H1 (cell line): ENCODE data around the gene NCEH1. TPM values are rescaled to one million over a fixed set of nuclear protein-coding genes. Genes with fewer than 3 reads are reported as not detected.

Experiments used
- CTCF ChIA-PET: fragments of 300-600 bp; sonication (Branson Sonifier 250); formaldehyde crosslinking; loops from one replicate; lab custom pipeline; 2021; ENCODE audit not compliant: partially characterized antibody; lab: Charles Lee
- POLR2A ChIA-PET: fragments of 300-600 bp; sonication (Branson Sonifier 250); formaldehyde crosslinking; loops from one replicate; lab custom pipeline; 2021; ENCODE audit warnings: inconsistent platforms; ENCODE audit not compliant: partially characterized antibody; lab: Charles Lee
- DNase-seq, 2 experiments: peaks; one replicate each; pipeline versions ENCODE4 v3.0.0 to v3.0.0-alpha.2; 2010 to 2022; ENCODE audit warnings: low spot score in 2 of 2, low read depth in 1 of 2, mixed read lengths in 1 of 2
- FAIRE-seq: peaks from 2 replicates; lab custom pipeline; 2011; peaks lifted over from hg19 to GRCh38; lab: Jason Lieb, UNC
- H2AFZ ChIP-seq: 2 replicates; pipeline ENCODE4 v1.8.1; 2012; ENCODE audit warnings: low read length, inconsistent platforms
- H2AK5ac ChIP-seq: 2 replicates; pipeline ENCODE4 v1.6.1; 2013; ENCODE audit warnings: low read depth, low read length
- H2BK120ac ChIP-seq: replicated peaks from 2 replicates; pipeline ENCODE3; 2013; ENCODE audit warnings: low read depth, low read length, inconsistent platforms
- H2BK12ac ChIP-seq: 2 replicates; pipeline ENCODE4 v1.6.1; 2013; ENCODE audit warnings: low read depth, low read length
- H2BK15ac ChIP-seq: 2 replicates; pipeline ENCODE4 v1.6.1; 2013; ENCODE audit warnings: low read length
- H2BK20ac ChIP-seq: 2 replicates; pipeline ENCODE4 v1.6.1; 2013; ENCODE audit warnings: low read length
- H2BK5ac ChIP-seq: 2 replicates; pipeline ENCODE4 v1.6.1; 2013; ENCODE audit warnings: low read depth, low read length
- H3K14ac ChIP-seq: 2 replicates; pipeline ENCODE4 v1.6.1; 2013; ENCODE audit warnings: inconsistent platforms; ENCODE audit not compliant: insufficient read length
- H3K18ac ChIP-seq: 2 replicates; pipeline ENCODE4 v1.6.1; 2013; ENCODE audit warnings: low read length; ENCODE audit errors: extremely low read depth
- H3K23ac ChIP-seq: 2 replicates; pipeline ENCODE4 v1.6.1; 2013; ENCODE audit warnings: inconsistent platforms; ENCODE audit not compliant: insufficient read length
- H3K23me2 ChIP-seq: 2 replicates; pipeline ENCODE4 v1.6.1; 2013; ENCODE audit warnings: low read depth, low read length
- H3K27ac ChIP-seq: 2 replicates; pipeline ENCODE4 v1.6.1; 2011; ENCODE audit warnings: low read depth, low read length, inconsistent platforms
- H3K27me3 ChIP-seq, 4 experiments: replicated peaks in 1 of 4; 1 replicate in 1 of 4; 2 replicates in 3 of 4; pipeline versions ENCODE4 v1.6.1 to v1.8.1; 2011 to 2013; ENCODE audit warnings: low read length in 3 of 4, mild to moderate bottlenecking in 3 of 4, inconsistent platforms in 2 of 4, mixed read lengths in 2 of 4, moderate library complexity in 1 of 4; ENCODE audit not compliant: control insufficient read depth in 3 of 4, insufficient read depth in 3 of 4; ENCODE audit errors: extremely low read depth in 1 of 4
- H3K36me3 ChIP-seq, 4 experiments: 2 replicates each; pipeline versions ENCODE4 v1.6.1 to v1.8.1; 2011 to 2013; ENCODE audit warnings: mild to moderate bottlenecking in 4 of 4, low read length in 3 of 4, moderate library complexity in 2 of 4, control low read depth in 1 of 4, inconsistent platforms in 1 of 4; ENCODE audit not compliant: insufficient read depth in 4 of 4, control insufficient read depth in 2 of 4
- H3K4ac ChIP-seq: replicated peaks from 2 replicates; pipeline ENCODE3; 2013; ENCODE audit warnings: low read length, low read depth, mixed read lengths, inconsistent platforms; ENCODE audit not compliant: insufficient read length
- H3K4me1 ChIP-seq, 4 experiments: replicated peaks in 1 of 4; 1 replicate in 1 of 4; 2 replicates in 3 of 4; pipeline versions ENCODE4 v1.6.1 to v1.8.1; 2011 to 2013; ENCODE audit warnings: low read length in 3 of 4, inconsistent platforms in 2 of 4, mixed read lengths in 1 of 4; ENCODE audit not compliant: insufficient read depth in 4 of 4, control insufficient read depth in 3 of 4
- H3K4me2 ChIP-seq, 2 experiments: 2 replicates each; pipeline versions ENCODE4 v1.6.1 to v1.8.1; 2011 to 2013; ENCODE audit warnings: low read depth in 2 of 2, low read length in 2 of 2, control low read depth in 1 of 2, inconsistent platforms in 1 of 2, mild to moderate bottlenecking in 1 of 2; ENCODE audit not compliant: insufficient read depth in 1 of 2
- H3K4me3 ChIP-seq, 4 experiments: fragments of 200-600, 300-600 bp in 1 of 4; sonication (generic), shearing (Covaris generic), sonication (Bioruptor Twin) in 1 of 4; 2 replicates each; pipeline versions ENCODE4 v1.5.1 to v1.8.1; 2011 to 2016; ENCODE audit warnings: low read length in 4 of 4, low read depth in 3 of 4, control low read depth in 2 of 4, inconsistent platforms in 2 of 4, mild to moderate bottlenecking in 2 of 4, mixed read lengths in 1 of 4, moderate library complexity in 1 of 4; ENCODE audit not compliant: insufficient read depth in 2 of 4; ENCODE audit errors: extremely low read depth in 1 of 4
- H3K56ac ChIP-seq: replicated peaks from 2 replicates; pipeline ENCODE3; 2013; ENCODE audit warnings: low read depth, mild to moderate bottlenecking, mixed read lengths, low read length, inconsistent platforms; ENCODE audit not compliant: insufficient read length
- H3K79me1 ChIP-seq: 2 replicates; pipeline ENCODE4 v1.6.1; 2013; ENCODE audit warnings: low read depth, low read length, control low read depth
- H3K79me2 ChIP-seq, 2 experiments: 2 replicates each; pipeline versions ENCODE4 v1.6.1 to v1.8.1; 2012 to 2013; ENCODE audit warnings: low read length in 2 of 2, mild to moderate bottlenecking in 2 of 2, inconsistent platforms in 1 of 2; ENCODE audit not compliant: insufficient read depth in 2 of 2, control insufficient read depth in 1 of 2
- H3K9ac ChIP-seq, 4 experiments: replicated peaks in 1 of 4; 1 replicate in 1 of 4; 2 replicates in 3 of 4; pipeline versions ENCODE4 v1.6.1 to v1.8.1; 2011 to 2013; ENCODE audit warnings: low read depth in 3 of 4, low read length in 3 of 4, control low read depth in 2 of 4, mild to moderate bottlenecking in 2 of 4, moderate library complexity in 2 of 4, inconsistent platforms in 1 of 4; ENCODE audit errors: extremely low read depth in 1 of 4
- H3K9me3 ChIP-seq, 2 experiments: 2 replicates each; pipeline versions ENCODE4 v1.6.1 to v1.8.1; 2012 to 2013; ENCODE audit warnings: mild to moderate bottlenecking in 2 of 2, moderate library complexity in 2 of 2, control low read depth in 1 of 2, inconsistent platforms in 1 of 2, low read depth in 1 of 2, low read length in 1 of 2, mixed read lengths in 1 of 2; ENCODE audit not compliant: insufficient read depth in 2 of 2
- H4K20me1 ChIP-seq, 2 experiments: replicated peaks in 1 of 2; 2 replicates each; pipeline versions ENCODE3 to v1.8.1; 2011 to 2013; ENCODE audit warnings: inconsistent platforms in 2 of 2, low read length in 2 of 2, mild to moderate bottlenecking in 1 of 2; ENCODE audit not compliant: insufficient read depth in 2 of 2, control insufficient read depth in 1 of 2
- H4K5ac ChIP-seq: 2 replicates; pipeline ENCODE4 v1.6.1; 2013; ENCODE audit warnings: low read length, low read depth, mixed read lengths, inconsistent platforms; ENCODE audit not compliant: insufficient read length
- H4K8ac ChIP-seq: 2 replicates; pipeline ENCODE4 v1.8.0; 2013; ENCODE audit warnings: mild to moderate bottlenecking, moderate library complexity, low read length, inconsistent platforms; ENCODE audit not compliant: insufficient read depth; ENCODE audit errors: extremely low read depth
- H4K91ac ChIP-seq: replicated peaks from 2 replicates; pipeline ENCODE3; 2013; ENCODE audit warnings: low read length, mixed read lengths, inconsistent platforms; ENCODE audit not compliant: insufficient read length
- BRCA1 ChIP-seq: IDR thresholded peaks from 2 replicates; pipeline ENCODE4 v1.6.1; 2012; ENCODE audit warnings: low read depth, low read length, improper control_type of control experiment
- CEBPB ChIP-seq: IDR thresholded peaks from 2 replicates; pipeline ENCODE4 v1.6.1; 2012; ENCODE audit warnings: low read depth, low read length
- CHD1 ChIP-seq: IDR thresholded peaks from 2 replicates; pipeline ENCODE4 v1.6.1; 2012; ENCODE audit warnings: low read depth, low read length, improper control_type of control experiment
- POLR2AphosphoS5 ChIP-seq: IDR thresholded peaks from 2 replicates; pipeline ENCODE4 v1.6.1; 2011; ENCODE audit warnings: low read depth, low read length
- RBBP5 ChIP-seq: IDR thresholded peaks from 2 replicates; pipeline ENCODE4 v1.7.1; 2012; ENCODE audit warnings: low read depth, mild to moderate bottlenecking, inconsistent platforms, low read length, moderate library complexity, borderline replicate concordance
- WGBS, 2 experiments: shearing (Covaris generic) in 1 of 2; methylation state at CpG; one replicate each; pipeline versions ENCODE4 v1.1.6 to v1.1.7; 2013 to 2015; ENCODE audit warnings: low lambda C conversion rate in 2 of 2, mixed read lengths in 2 of 2, inconsistent platforms in 1 of 2, low coverage in 1 of 2, missing lambda C conversion rate in 1 of 2; ENCODE audit not compliant: insufficient replicate concordance in 2 of 2, insufficient coverage in 1 of 2, insufficient read length in 1 of 2; ENCODE audit errors: extremely low coverage in 1 of 2, missing lambda C conversion rate in 1 of 2; 5-methylcytosine and 5-hydroxymethylcytosine counted together
- polyA plus RNA-seq, 7 experiments: library from polyadenylated mRNA; depleted of rRNA in 3 of 7; stranded (reverse) in 5 of 7; unstranded in 2 of 7; fragments of >200 nt in 5 of 7; fragments of 200-250 nt in 2 of 7; gene quantifications; 1 replicate in 5 of 7; 2 replicates in 1 of 7; 4 replicates in 1 of 7; pipeline versions ENCODE4 v1.2.1 to v1.2.3, GENCODE V29; 2011 to 2013; ENCODE audit warnings: missing spikeins in 2 of 7, mixed read lengths in 2 of 7
- total RNA-seq: library from RNA; stranded (reverse); fragmentation: NEBNext Ultra II Directional; extraction: Animal tissue kit (Norgen Biotek cat#: 25700); gene quantifications from 2 replicates; pipeline ENCODE4 v1.2.1, GENCODE V29; 2021

The NCEH1 gene
- total and polyA plus RNA-seq, 2 of the 8 experiments (the other 6 are each of a cell fraction or from before 2014, with no cell fraction given), result 2.2 to 6.4 TPM

DNA sequence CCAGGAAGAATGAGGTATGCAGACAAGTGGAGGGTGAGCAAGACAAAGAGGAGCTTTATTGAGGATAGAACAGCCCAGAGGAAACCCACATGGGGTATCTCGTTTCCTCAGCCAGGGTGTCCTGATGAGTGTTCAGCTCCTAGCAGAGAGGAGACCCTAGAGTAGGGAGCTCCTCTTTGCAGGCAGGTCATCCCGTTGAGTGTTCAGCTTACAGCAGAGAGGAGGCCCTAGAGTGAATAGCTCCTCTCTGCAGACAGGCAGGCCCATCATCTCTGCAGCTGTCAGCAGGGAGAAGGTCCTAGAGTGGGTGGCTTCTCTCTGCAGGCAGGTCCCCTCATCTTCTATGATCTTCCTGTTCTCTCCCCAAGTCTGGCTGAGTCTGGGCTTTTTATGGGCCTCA lies 97.0 kb downstream of the NCEH1 start:
- FAIRE-seq, result no peak
- no peaks in the 10 kb centered on the region; a peak in 1 of 7 replicates for H3K4me1 ChIP-seq
- H3K23me2 ChIP-seq, result no peaks in the 10 kb centered on the region
- H2AK5ac ChIP-seq, result no peak overlapping the region
- no peak overlapping the region for H3K56ac ChIP-seq
- no peak for DNase-seq
- H2BK20ac ChIP-seq, result no peak overlapping the region
- no peak overlapping the region for H4K91ac ChIP-seq
- H3K18ac ChIP-seq, result no peak overlapping the region
- H2BK12ac ChIP-seq, result no peak overlapping the region
- H2BK15ac ChIP-seq, result no peak overlapping the region
- H4K20me1 ChIP-seq, result no peaks in the 10 kb centered on the region
- H4K8ac ChIP-seq, result no peak overlapping the region
- H3K9ac ChIP-seq, result no peak overlapping the region
- POLR2A ChIA-PET, result no interaction called here
- no peak overlapping the region for H3K27ac ChIP-seq
- no peak overlapping the region for H4K5ac ChIP-seq
- H2AFZ ChIP-seq, result no peak overlapping the region
- H2BK5ac ChIP-seq, result no peak overlapping the region
- H3K79me2 ChIP-seq, result no peaks in the 10 kb centered on the region
- H3K14ac ChIP-seq, result no peak overlapping the region
- H3K4me3 ChIP-seq, result no peak overlapping the region
- no peaks in the 10 kb centered on the region for H3K79me1 ChIP-seq
- CTCF ChIA-PET, result interaction anchor here (0.6 to 1.9 kb wide), 6 partner anchors 9 to 555 kb away, joined by 3 to 22 read pairs (median 6); no protein-coding TSS in a partner anchor
- H3K4me2 ChIP-seq, result no peak overlapping the region
- 82% methylated on average over 2 of the region's 2 CpGs; no CpG with 5 or more reads in 1 of the 2 experiments for WGBS, 2 experiments
- H3K27me3 ChIP-seq, result no peaks in the 10 kb centered on the region
- no peak overlapping the region for H3K4ac ChIP-seq
- no peak overlapping the region for H3K23ac ChIP-seq
- no peaks in the 10 kb centered on the region for H3K36me3 ChIP-seq
- peaks cover 2% of the 10 kb centered on the region in 2 experiments; a peak in 1 of 4 replicates for H3K9me3 ChIP-seq
- H2BK120ac ChIP-seq, result no peak overlapping the region
- no peak for TF ChIP-seq CEBPB
- no peak for TF ChIP-seq CHD1
- TF ChIP-seq BRCA1, result no peak
- TF ChIP-seq POLR2AphosphoS5, result no peak
- no peak for TF ChIP-seq RBBP5
